NOMO-1 treated with dmso at 0.1 percent for 144 hours (cell line): ENCODE results near the gene IRS2.

Experiments
- DNase-seq: peaks from one replicate; lab custom pipeline; 2025; ENCODE audit not compliant: unreplicated experiment; lab: John Stamatoyannopoulos, UW

The IRS2 gene

GRCh38 chr13:109807345-109807744 is 21.0 kb upstream of the IRS2 start:
- no peak for DNase-seq

GRCh38 chr13:109804654-109805053 is 18.3 kb upstream of the IRS2 start:
- no peak for DNase-seq

GRCh38 chr13:109803825-109804224 is 17.4 kb upstream of the IRS2 start:
- no peak for DNase-seq

- no peak for DNase-seq
These were observed 16.6 kb upstream of the IRS2 start for GRCh38 chr13:109802936-109803335.

- no peak for DNase-seq
These were observed 8.6 kb upstream of the IRS2 start for GRCh38 chr13:109795011-109795410.

GRCh38 chr13:109794095-109794494 is 7.7 kb upstream of the IRS2 start:
- no peak for DNase-seq

GRCh38 chr13:109792416-109793059 is 6.2 kb upstream of the IRS2 start:
- no peak for DNase-seq

GRCh38 chr13:109790942-109791605 is 4.7 kb upstream of the IRS2 start:
- peak; percentile 64 for DNase-seq

- DNase-seq = no peak
These were observed 3.7 kb upstream of the IRS2 start for GRCh38 chr13:109790086-109790485.

- DNase-seq = no peak
These were observed 2.9 kb upstream of the IRS2 start for GRCh38 chr13:109789262-109789661.

GRCh38 chr13:109788372-109789111 is 2.2 kb upstream of the IRS2 start:
- no peak for DNase-seq

GRCh38 chr13:109787135-109787954 is 962 bp upstream of the IRS2 start:
- no peak for DNase-seq

GRCh38 chr13:109785892-109786450 is 412 bp downstream of the IRS2 start:
- no peak for DNase-seq

GRCh38 chr13:109785141-109785891 is 1.1 kb downstream of the IRS2 start:
- no peak for DNase-seq

- DNase-seq = no peak
These were observed 1.7 kb downstream of the IRS2 start for GRCh38 chr13:109784590-109785140.

- DNase-seq = no peak
These were observed 2.4 kb downstream of the IRS2 start for GRCh38 chr13:109783815-109784589.

GRCh38 chr13:109783447-109783814 is 3.0 kb downstream of the IRS2 start:
- DNase-seq = no peak

GRCh38 chr13:109782823-109783431 is 3.5 kb downstream of the IRS2 start:
- no peak for DNase-seq
